ENCODE measurements around the gene YDJC. TPM values are rescaled to one million over a fixed set of nuclear protein-coding genes. Genes with fewer than 3 reads are reported as not detected.
A peak's percentile ranks its signal among the peaks of the same experiment; 100 is the strongest.

Gene YDJC
- total RNA-seq, 1 donor from 2014 or later, result 15.7 TPM

GRCh38 chr22:21673534-21674321 is 43.9 kb upstream of the YDJC start:
- no peak overlapping the region for H3K27ac Mint-ChIP-seq (ENCODE audit: unreplicated experiment)
- DNase-seq (ENCODE audit: extremely low spot score, unreplicated experiment), result no peak
- H3K4me3 Mint-ChIP-seq (ENCODE audit: unreplicated experiment), result no peak overlapping the region
- no peaks in the 10 kb centered on the region for H3K27me3 Mint-ChIP-seq (ENCODE audit: unreplicated experiment)
- H3K36me3 Mint-ChIP-seq (ENCODE audit: unreplicated experiment), result peaks cover 38% of the 10 kb centered on the region
- no peak for TF ChIP-seq CTCF (IDR thresholded peaks at IDR 0.05)
- no peaks in the 10 kb centered on the region for H3K9me3 Mint-ChIP-seq (ENCODE audit: unreplicated experiment)
- peaks cover 6% of the 10 kb centered on the region for H3K4me1 Mint-ChIP-seq (ENCODE audit: unreplicated experiment)

- peaks cover 38% of the 10 kb centered on the region for H3K36me3 Mint-ChIP-seq (ENCODE audit: unreplicated experiment)
- H3K4me3 Mint-ChIP-seq (ENCODE audit: unreplicated experiment), result no peak overlapping the region
- no peaks in the 10 kb centered on the region for H3K9me3 Mint-ChIP-seq (ENCODE audit: unreplicated experiment)
- no peak for TF ChIP-seq CTCF (IDR thresholded peaks at IDR 0.05)
- no peak for DNase-seq (ENCODE audit: extremely low spot score, unreplicated experiment)
- peaks cover 7% of the 10 kb centered on the region for H3K4me1 Mint-ChIP-seq (ENCODE audit: unreplicated experiment)
- no peaks in the 10 kb centered on the region for H3K27me3 Mint-ChIP-seq (ENCODE audit: unreplicated experiment)
- H3K27ac Mint-ChIP-seq (ENCODE audit: unreplicated experiment), result no peak overlapping the region
Measured at GRCh38 chr22:21672107-21672629, 42.3 kb upstream of the YDJC start.

- Mint-ChIP-seq H3K27ac (ENCODE audit: unreplicated experiment) (no peak overlapping the region), H3K4me3 (ENCODE audit: unreplicated experiment) (peak overlapping the region; percentile 20), H3K9me3 (ENCODE audit: unreplicated experiment) (no peaks in the 10 kb centered on the region), H3K27me3 (ENCODE audit: unreplicated experiment) (no peaks in the 10 kb centered on the region), H3K36me3 (ENCODE audit: unreplicated experiment) (peaks cover 29% of the 10 kb centered on the region), H3K4me1 (ENCODE audit: unreplicated experiment) (peaks cover 14% of the 10 kb centered on the region)
- DNase-seq (ENCODE audit: extremely low spot score, unreplicated experiment), result no peak
- no peak for TF ChIP-seq CTCF (IDR thresholded peaks at IDR 0.05)
Measured at GRCh38 chr22:21669026-21669425, 39.2 kb upstream of the YDJC start.

GRCh38 chr22:21666786-21667185 is 37.0 kb upstream of the YDJC start:
- no peak for DNase-seq (ENCODE audit: extremely low spot score, unreplicated experiment)
- Mint-ChIP-seq H3K36me3 (ENCODE audit: unreplicated experiment) (peaks cover 16% of the 10 kb centered on the region), H3K27me3 (ENCODE audit: unreplicated experiment) (no peaks in the 10 kb centered on the region), H3K4me1 (ENCODE audit: unreplicated experiment) (peaks cover 14% of the 10 kb centered on the region), H3K27ac (ENCODE audit: unreplicated experiment) (peak overlapping the region; percentile 96), H3K4me3 (ENCODE audit: unreplicated experiment) (peak overlapping the region; percentile 99), H3K9me3 (ENCODE audit: unreplicated experiment) (no peaks in the 10 kb centered on the region)
- TF ChIP-seq CTCF (IDR thresholded peaks at IDR 0.05), result no peak

GRCh38 chr22:21665047-21665851 is 35.4 kb upstream of the YDJC start:
- Mint-ChIP-seq H3K4me3 (ENCODE audit: unreplicated experiment) (peak overlapping the region; percentile 99), H3K4me1 (ENCODE audit: unreplicated experiment) (peaks cover 14% of the 10 kb centered on the region), H3K36me3 (ENCODE audit: unreplicated experiment) (peaks cover 4% of the 10 kb centered on the region), H3K27ac (ENCODE audit: unreplicated experiment) (peak overlapping the region; percentile 96), H3K9me3 (ENCODE audit: unreplicated experiment) (no peaks in the 10 kb centered on the region), H3K27me3 (ENCODE audit: unreplicated experiment) (no peaks in the 10 kb centered on the region)
- no peak for DNase-seq (ENCODE audit: extremely low spot score, unreplicated experiment)
- TF ChIP-seq CTCF (IDR thresholded peaks at IDR 0.05), result no peak

All from osteocyte (in vitro differentiated cells).